H9 (cell line): ENCODE data around the gene PVALB. TPM values are rescaled to one million over a fixed set of nuclear protein-coding genes. Genes with fewer than 3 reads are reported as not detected.

Experiments used
- DNase-seq: peaks from one replicate; pipeline ENCODE4 v3.0.0-alpha.2; 2017
- H2AFZ ChIP-seq: one replicate; pipeline ENCODE4 v1.6.1; 2013; ENCODE audit warnings: mild to moderate bottlenecking, low read length, control low read depth, moderate library complexity
- H2AK5ac ChIP-seq: 2 replicates; pipeline ENCODE4 v1.6.1; 2013; ENCODE audit warnings: low read length, control low read depth, mixed read lengths; ENCODE audit not compliant: insufficient read length
- H2BK120ac ChIP-seq: one replicate; pipeline ENCODE4 v1.6.1; 2013; ENCODE audit warnings: low read depth, mild to moderate bottlenecking, low read length, control low read depth, inconsistent platforms; ENCODE audit not compliant: poor library complexity, severe bottlenecking
- H2BK12ac ChIP-seq: 2 replicates; pipeline ENCODE4 v1.6.1; 2013; ENCODE audit warnings: low read length, control low read depth, mixed read lengths, low read depth; ENCODE audit not compliant: insufficient read length
- H2BK15ac ChIP-seq: 2 replicates; pipeline ENCODE4 v1.6.1; 2013; ENCODE audit warnings: low read depth, low read length, control low read depth
- H2BK20ac ChIP-seq: one replicate; pipeline ENCODE4 v1.6.1; 2013; ENCODE audit warnings: low read depth, mild to moderate bottlenecking, low read length, control low read depth, inconsistent platforms; ENCODE audit not compliant: poor library complexity, severe bottlenecking
- H2BK5ac ChIP-seq: 2 replicates; pipeline ENCODE4 v1.6.1; 2013; ENCODE audit warnings: low read length, control low read depth, mixed read lengths; ENCODE audit not compliant: insufficient read length
- H3K14ac ChIP-seq: 2 replicates; pipeline ENCODE4 v1.6.1; 2013; ENCODE audit warnings: low read length, control low read depth; ENCODE audit not compliant: insufficient read depth
- H3K18ac ChIP-seq: 2 replicates; pipeline ENCODE4 v1.6.1; 2013; ENCODE audit warnings: low read depth, mild to moderate bottlenecking, mixed read lengths, low read length, control low read depth; ENCODE audit not compliant: insufficient read length
- H3K23ac ChIP-seq: 2 replicates; pipeline ENCODE4 v1.6.1; 2013; ENCODE audit warnings: low read length, control low read depth, mixed read lengths, low read depth; ENCODE audit not compliant: insufficient read length
- H3K23me2 ChIP-seq: 2 replicates; pipeline ENCODE4 v1.6.1; 2013; ENCODE audit warnings: low read depth, mild to moderate bottlenecking, mixed read lengths, low read length, control low read depth; ENCODE audit not compliant: insufficient read length, poor library complexity, severe bottlenecking
- H3K27ac ChIP-seq: 2 replicates; pipeline ENCODE4 v1.5.1; 2013; ENCODE audit warnings: low read length, control low read depth, mixed read lengths, low read depth; ENCODE audit not compliant: insufficient read length
- H3K27me3 ChIP-seq: 2 replicates; pipeline ENCODE4 v1.6.1; 2013; ENCODE audit warnings: low read length, control low read depth, inconsistent platforms; ENCODE audit not compliant: insufficient read depth
- H3K4ac ChIP-seq: 2 replicates; pipeline ENCODE4 v1.6.1; 2013; ENCODE audit warnings: low read depth, mild to moderate bottlenecking, control low read depth, inconsistent platforms, low read length, moderate library complexity
- H3K4me1 ChIP-seq: 2 replicates; pipeline ENCODE4 v1.6.1; 2013; ENCODE audit warnings: low read length, control low read depth, inconsistent platforms; ENCODE audit not compliant: insufficient read depth
- H3K4me2 ChIP-seq: 2 replicates; pipeline ENCODE4 v1.6.1; 2013; ENCODE audit warnings: low read length, control low read depth, mixed read lengths; ENCODE audit not compliant: insufficient read length, insufficient read depth
- H3K56ac ChIP-seq: 2 replicates; pipeline ENCODE4 v1.6.1; 2013; ENCODE audit warnings: low read depth, mild to moderate bottlenecking, mixed read lengths, low read length, control low read depth; ENCODE audit not compliant: insufficient read length
- H3K79me1 ChIP-seq: 2 replicates; pipeline ENCODE4 v1.6.1; 2013; ENCODE audit warnings: low read depth, mild to moderate bottlenecking, moderate library complexity, low read length, control low read depth, inconsistent platforms; ENCODE audit not compliant: insufficient read depth, poor library complexity, severe bottlenecking
- H3K79me2 ChIP-seq: 2 replicates; pipeline ENCODE4 v1.6.1; 2013; ENCODE audit warnings: low read length, control low read depth, inconsistent platforms; ENCODE audit not compliant: insufficient read depth
- H3K9ac ChIP-seq: 2 replicates; pipeline ENCODE4 v1.6.1; 2013; ENCODE audit warnings: low read length, control low read depth, mixed read lengths; ENCODE audit not compliant: insufficient read length; ENCODE audit errors: extremely low read depth
- H3K9me3 ChIP-seq: one replicate; pipeline ENCODE4 v1.6.1; 2013; ENCODE audit warnings: low read depth, low read length, inconsistent platforms; ENCODE audit not compliant: control insufficient read depth
- H3T11ph ChIP-seq: one replicate; pipeline ENCODE4 v1.6.1; 2013; ENCODE audit warnings: mild to moderate bottlenecking, low read length, control low read depth, inconsistent platforms
- H4K20me1 ChIP-seq: one replicate; pipeline ENCODE4 v1.6.1; 2013; ENCODE audit not compliant: control insufficient read depth, insufficient read length, insufficient read depth
- H4K5ac ChIP-seq: 2 replicates; pipeline ENCODE4 v1.6.1; 2013; ENCODE audit warnings: low read depth, mild to moderate bottlenecking, mixed read lengths, low read length, control low read depth; ENCODE audit not compliant: insufficient read length
- H4K8ac ChIP-seq: replicated peaks from 2 replicates; pipeline ENCODE4 v1.6.1; 2013; ENCODE audit warnings: low read length, control low read depth, mixed read lengths, low read depth; ENCODE audit not compliant: insufficient read length
- H4K91ac ChIP-seq: 2 replicates; pipeline ENCODE4 v1.6.1; 2013; ENCODE audit warnings: low read depth, mild to moderate bottlenecking, moderate library complexity, mixed read lengths, low read length, control low read depth; ENCODE audit not compliant: insufficient read length
- H3K27ac Mint-ChIP-seq, 3 experiments: 2 replicates in 2 of 3; 3 replicates in 1 of 3; pipeline ENCODE4 v1.8.0; 2020 to 2021; ENCODE audit warnings: mixed read lengths in 3 of 3, mild to moderate bottlenecking in 1 of 3, moderate library complexity in 1 of 3
- H3K27me3 Mint-ChIP-seq: 2 replicates; pipeline ENCODE4 v1.8.0; 2021; ENCODE audit warnings: low read depth, mild to moderate bottlenecking, moderate library complexity, mixed read lengths
- H3K36me3 Mint-ChIP-seq, 3 experiments: 2 replicates in 2 of 3; 3 replicates in 1 of 3; pipeline ENCODE4 v1.8.0; 2020 to 2021; ENCODE audit warnings: low read depth in 3 of 3, mixed read lengths in 3 of 3; ENCODE audit not compliant: insufficient read depth in 1 of 3
- H3K4me1 Mint-ChIP-seq, 2 experiments: 2 replicates each; pipeline ENCODE4 v1.8.0; 2020; ENCODE audit warnings: mixed read lengths in 2 of 2
- H3K4me3 Mint-ChIP-seq, 2 experiments: 2 replicates in 1 of 2; 3 replicates in 1 of 2; pipeline ENCODE4 v1.8.0; 2020 to 2021; ENCODE audit warnings: mild to moderate bottlenecking in 2 of 2, mixed read lengths in 2 of 2, moderate library complexity in 1 of 2
- H3K9me3 Mint-ChIP-seq, 2 experiments: 2 replicates in 1 of 2; 3 replicates in 1 of 2; pipeline ENCODE4 v1.8.0; 2020; ENCODE audit warnings: mild to moderate bottlenecking in 2 of 2, mixed read lengths in 2 of 2, moderate library complexity in 1 of 2
- WGBS: extraction: QIAGEN DNeasy Blood & Tissue Kit; methylation state at CpG from one replicate; pipeline ENCODE4 v1.1.7; 2013; ENCODE audit warnings: missing lambda C conversion rate, low lambda C conversion rate, mixed read lengths; ENCODE audit not compliant: insufficient read length; ENCODE audit errors: extremely low coverage; 5-methylcytosine and 5-hydroxymethylcytosine counted together
- total RNA-seq: library from RNA; stranded (reverse); gene quantifications from 2 replicates; pipeline ENCODE4 v1.2.1, GENCODE V29; 2021
- TF ChIP-seq, protein P1 (sequence below): fragments of 200-600 bp; sonication (generic); conservative IDR thresholded peaks from 3 replicates; pipeline ENCODE4 v1.8.0; 2021; ENCODE audit warnings: antibody characterized with exemption, mild to moderate bottlenecking

PVALB gene
- total RNA-seq, 1 experiment from 2014 or later = 2.7 TPM

DNA sequence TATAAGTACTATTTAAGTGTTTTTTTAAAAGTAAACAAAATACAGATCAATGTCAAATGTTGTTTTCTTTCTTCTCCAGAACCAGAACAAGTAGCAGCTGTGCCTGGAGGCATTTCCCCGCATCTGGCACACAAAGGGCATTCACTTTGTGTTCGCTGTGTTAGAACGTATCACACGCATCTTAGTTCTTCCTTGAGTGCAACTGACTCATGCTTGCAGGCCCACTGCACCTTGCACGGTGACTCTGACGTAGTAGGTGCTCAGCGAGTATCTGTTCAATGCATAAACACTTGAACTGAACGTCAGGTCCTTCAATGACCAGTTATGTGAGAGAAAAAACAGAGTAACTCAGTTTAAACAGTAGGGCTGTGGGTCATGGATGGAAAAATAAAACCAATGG lies 44.4 kb downstream of the PVALB start:
- no peak for DNase-seq

More for the DNA sequence above, 44.4 kb downstream of the PVALB start:
- peaks cover 1 to 21% (median 13%) of the 10 kb centered on the region in 3 experiments; a peak in 5 of 7 replicates for H3K36me3 Mint-ChIP-seq
- no peak overlapping the region for H4K91ac ChIP-seq
- H3K4ac ChIP-seq = no peak overlapping the region
- H3K18ac ChIP-seq = no peak overlapping the region
- H2BK12ac ChIP-seq = no peak overlapping the region
- H4K20me1 ChIP-seq = no peaks in the 10 kb centered on the region
- no peak overlapping the region for H2BK5ac ChIP-seq
- no peaks in the 10 kb centered on the region; the same call in 1 of the 2 replicates for H3K4me1 ChIP-seq
- no peak overlapping the region for H2BK20ac ChIP-seq
- no peak overlapping the region for H3K4me3 Mint-ChIP-seq
- H3K4me1 Mint-ChIP-seq = peaks cover 11 to 21% of the 10 kb centered on the region in 2 experiments
- H3K56ac ChIP-seq = no peak overlapping the region
- H3K27me3 ChIP-seq = no peaks in the 10 kb centered on the region
- H4K8ac ChIP-seq = no peak overlapping the region
- H2BK120ac ChIP-seq = no peak overlapping the region
- no peak overlapping the region for H2BK15ac ChIP-seq
- no peak overlapping the region for H3K9ac ChIP-seq
- TF ChIP-seq, protein P1, sequence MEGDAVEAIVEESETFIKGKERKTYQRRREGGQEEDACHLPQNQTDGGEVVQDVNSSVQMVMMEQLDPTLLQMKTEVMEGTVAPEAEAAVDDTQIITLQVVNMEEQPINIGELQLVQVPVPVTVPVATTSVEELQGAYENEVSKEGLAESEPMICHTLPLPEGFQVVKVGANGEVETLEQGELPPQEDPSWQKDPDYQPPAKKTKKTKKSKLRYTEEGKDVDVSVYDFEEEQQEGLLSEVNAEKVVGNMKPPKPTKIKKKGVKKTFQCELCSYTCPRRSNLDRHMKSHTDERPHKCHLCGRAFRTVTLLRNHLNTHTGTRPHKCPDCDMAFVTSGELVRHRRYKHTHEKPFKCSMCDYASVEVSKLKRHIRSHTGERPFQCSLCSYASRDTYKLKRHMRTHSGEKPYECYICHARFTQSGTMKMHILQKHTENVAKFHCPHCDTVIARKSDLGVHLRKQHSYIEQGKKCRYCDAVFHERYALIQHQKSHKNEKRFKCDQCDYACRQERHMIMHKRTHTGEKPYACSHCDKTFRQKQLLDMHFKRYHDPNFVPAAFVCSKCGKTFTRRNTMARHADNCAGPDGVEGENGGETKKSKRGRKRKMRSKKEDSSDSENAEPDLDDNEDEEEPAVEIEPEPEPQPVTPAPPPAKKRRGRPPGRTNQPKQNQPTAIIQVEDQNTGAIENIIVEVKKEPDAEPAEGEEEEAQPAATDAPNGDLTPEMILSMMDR = no peak
- H3K23me2 ChIP-seq = peaks cover 2% of the 10 kb centered on the region
- H3K23ac ChIP-seq = no peak overlapping the region
- H3T11ph ChIP-seq = no peak overlapping the region
- no peaks in the 10 kb centered on the region for H3K79me2 ChIP-seq
- no peak overlapping the region for H3K4me2 ChIP-seq
- no peak overlapping the region for H3K27ac Mint-ChIP-seq
- peaks cover 11% of the 10 kb centered on the region for H3K27me3 Mint-ChIP-seq
- no peak overlapping the region for H3K27ac ChIP-seq
- no peak overlapping the region for H4K5ac ChIP-seq
- no peaks in the 10 kb centered on the region for H3K79me1 ChIP-seq
- no peak overlapping the region for H3K14ac ChIP-seq
- no peaks in the 10 kb centered on the region for H3K9me3 ChIP-seq
- peaks cover 2 to 11% of the 10 kb centered on the region in 2 experiments; a peak in 4 of 5 replicates for H3K9me3 Mint-ChIP-seq
- no peak overlapping the region for H2AFZ ChIP-seq
- no peak overlapping the region for H2AK5ac ChIP-seq
- WGBS = no CpG with 5 or more reads among the region's 8 CpGs
